Ishikawa (cell line): ENCODE results near the gene ZFP69.

Experiments used
- EP300 ChIP-seq: IDR thresholded peaks from 2 replicates; pipeline ENCODE4 v1.6.1; 2012; ENCODE audit warnings: borderline replicate concordance
- REST ChIP-seq: IDR thresholded peaks from 2 replicates; pipeline ENCODE4 v1.6.1; 2012; ENCODE audit warnings: low read depth, mild to moderate bottlenecking
- TAF1 ChIP-seq: IDR thresholded peaks from 2 replicates; pipeline ENCODE4 v1.6.1; 2012; ENCODE audit warnings: low read depth, mild to moderate bottlenecking
- TCF12 ChIP-seq: IDR thresholded peaks from 2 replicates; pipeline ENCODE4 v1.6.1; 2012; ENCODE audit warnings: low read depth
- TEAD4 ChIP-seq: IDR thresholded peaks from 2 replicates; pipeline ENCODE4 v1.6.1; 2012
- YY1 ChIP-seq: IDR thresholded peaks from 2 replicates; pipeline ENCODE4 v1.6.1; 2012; ENCODE audit warnings: low read depth

- no peak for TF ChIP-seq TCF12
- TF ChIP-seq EP300 = no peak
- no peak for TF ChIP-seq YY1
- no peak for TF ChIP-seq REST
- no peak for TF ChIP-seq TEAD4
- TF ChIP-seq TAF1 = peak; percentile 27; the same call in 1 of the 2 replicates
Measured at GRCh38 chr1:40476924-40477677, at the start of gene ZFP69.
